ENCODE results near the gene FXYD4. TPM values are rescaled to one million over a fixed set of nuclear protein-coding genes. Genes with fewer than 3 reads are reported as not detected.
A peak's percentile ranks its signal among the peaks of the same experiment; 100 is the strongest.

Gene FXYD4
- total RNA-seq, 2 donors from 2014 or later: not detected

DNA sequence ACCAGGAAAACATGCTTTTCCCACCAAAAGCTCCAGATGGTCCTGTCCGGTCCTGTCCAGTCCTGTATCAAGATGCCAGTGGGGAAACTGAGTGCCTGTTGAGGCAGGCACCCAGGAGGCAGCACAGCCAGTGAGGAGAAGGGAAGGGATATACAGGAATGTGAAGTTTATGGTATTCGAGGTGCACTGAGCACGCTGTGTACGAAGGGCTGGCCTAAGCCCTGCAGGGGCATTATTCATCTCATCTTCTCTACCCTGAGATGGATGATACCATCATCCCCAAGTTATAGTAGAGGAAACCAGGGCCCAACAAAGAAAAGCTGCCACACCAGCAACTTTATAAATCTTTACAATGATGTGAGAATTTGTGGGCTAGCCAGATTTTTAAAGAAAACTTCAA is 23.4 kb upstream of the FXYD4 start:
- no peak for DNase-seq
- no peak for TF ChIP-seq POLR2A (IDR thresholded peaks at IDR 0.05)
- whole genome bisulfite sequencing, 2 donors: 81 to 92% methylated on average over 4 of the region's 4 CpGs
- no peak for ATAC-seq
- H3K27ac ChIP-seq: no peak overlapping the region
- no peaks in the 10 kb centered on the region for H3K9me3 ChIP-seq
- no peak overlapping the region for H3K4me3 ChIP-seq
- intact Hi-C loops (cut with DNase I): loop anchor here (5.0 kb wide), 1 partner anchor 56 kb away; no protein-coding TSS in a partner anchor
- H3K4me1 ChIP-seq: peaks cover 11% of the 10 kb centered on the region
- H3K36me3 ChIP-seq (replicated peaks in 1 of 2; ENCODE audit: insufficient read depth in 1 of 2, low read depth in 2 of 2): no peaks in the 10 kb centered on the region
- no peaks in the 10 kb centered on the region for H3K27me3 ChIP-seq

- no peaks in the 10 kb centered on the region for H3K36me3 ChIP-seq (replicated peaks in 1 of 2; ENCODE audit: insufficient read depth in 1 of 2, low read depth in 2 of 2)
- no peaks in the 10 kb centered on the region for H3K9me3 ChIP-seq
- H3K27me3 ChIP-seq: no peaks in the 10 kb centered on the region
- peaks cover 11% of the 10 kb centered on the region for H3K4me1 ChIP-seq
- 53 to 57% methylated on average over 12 to 13 of the region's 13 CpGs for WGBS, 2 donors
- intact Hi-C loops (cut with DNase I): loop anchor here (5.0 kb wide), 1 partner anchor 56 kb away; no protein-coding TSS in a partner anchor
- peak; percentile 82 to 91 (median 88) for DNase-seq
- peak; percentile 96 for ATAC-seq
- TF ChIP-seq POLR2A (IDR thresholded peaks at IDR 0.05) (no peak), CTCF (IDR thresholded peaks at IDR 0.05) (peak; percentile 71 to 92 (median 83))
- H3K27ac ChIP-seq: no peak overlapping the region
- H3K4me3 ChIP-seq: no peak overlapping the region
Observed at GRCh38 chr10:43348511-43349312, 22.7 kb upstream of the FXYD4 start.

DNA sequence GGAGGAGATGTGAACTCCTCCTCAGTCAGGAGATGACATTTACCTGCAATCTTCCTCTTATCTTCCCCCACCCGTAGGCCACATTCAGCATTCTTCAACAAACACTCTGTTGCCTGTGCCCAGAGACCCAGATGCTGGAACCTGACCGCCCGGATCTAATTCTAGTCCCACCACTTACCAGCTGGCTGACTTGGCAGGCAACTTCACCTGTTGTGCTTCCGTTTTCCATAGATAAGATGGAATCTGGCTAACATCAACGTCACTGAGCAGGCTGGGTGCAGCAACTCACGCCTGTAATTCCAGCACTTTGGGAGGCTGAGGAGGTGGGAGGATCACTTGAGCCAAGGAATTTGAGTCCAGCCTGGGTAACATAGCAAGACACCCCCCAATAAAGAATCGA is 21.3 kb upstream of the FXYD4 start:
- 23 to 33% methylated on average over 7 of the region's 7 CpGs for WGBS, 2 donors

GRCh38 chr10:43350686-43351085 is 20.8 kb upstream of the FXYD4 start:
- no peak for TF ChIP-seq CTCF (IDR thresholded peaks at IDR 0.05)
- TF ChIP-seq POLR2A (IDR thresholded peaks at IDR 0.05): no peak
- WGBS, 2 donors: 18 to 48% methylated on average over 32 to 34 of the region's 34 CpGs
- Histone ChIP-seq H3K4me1 (peaks cover 11% of the 10 kb centered on the region), H3K36me3 (replicated peaks in 1 of 2; ENCODE audit: insufficient read depth in 1 of 2, low read depth in 2 of 2) (no peaks in the 10 kb centered on the region), H3K27me3 (no peaks in the 10 kb centered on the region), H3K9me3 (no peaks in the 10 kb centered on the region), H3K4me3 (no peak overlapping the region), H3K27ac (no peak overlapping the region)
- DNase-seq (no peak), ATAC-seq (no peak)
- intact Hi-C loops (cut with DNase I): no loop called here

More for the DNA sequence above, 21.3 kb upstream of the FXYD4 start:
- no peak for TF ChIP-seq POLR2A (IDR thresholded peaks at IDR 0.05)
- TF ChIP-seq CTCF (IDR thresholded peaks at IDR 0.05): no peak
- ATAC-seq (peak; percentile 25), DNase-seq (peak in 3 of 4 donors; percentile 38 to 50 (median 39))
- Histone ChIP-seq H3K27me3 (no peaks in the 10 kb centered on the region), H3K36me3 (replicated peaks in 1 of 2; ENCODE audit: insufficient read depth in 1 of 2, low read depth in 2 of 2) (no peaks in the 10 kb centered on the region), H3K9me3 (no peaks in the 10 kb centered on the region), H3K4me1 (peaks cover 11% of the 10 kb centered on the region), H3K27ac (no peak overlapping the region), H3K4me3 (no peak overlapping the region)
- intact Hi-C loops (cut with DNase I): no loop called here

GRCh38 chr10:43351301-43351700 is 20.1 kb upstream of the FXYD4 start:
- TF ChIP-seq CTCF (IDR thresholded peaks at IDR 0.05) (no peak), POLR2A (IDR thresholded peaks at IDR 0.05) (no peak)
- H3K27me3 ChIP-seq: no peaks in the 10 kb centered on the region
- no peak for DNase-seq
- H3K36me3 ChIP-seq (replicated peaks in 1 of 2; ENCODE audit: insufficient read depth in 1 of 2, low read depth in 2 of 2): no peaks in the 10 kb centered on the region
- peaks cover 11% of the 10 kb centered on the region for H3K4me1 ChIP-seq
- no peak overlapping the region for H3K27ac ChIP-seq
- no peak for ATAC-seq
- no peaks in the 10 kb centered on the region for H3K9me3 ChIP-seq
- WGBS, 2 donors: 36 to 53% methylated on average over 12 to 13 of the region's 14 CpGs
- intact Hi-C loops (cut with DNase I): no loop called here
- H3K4me3 ChIP-seq: no peak overlapping the region
